Measurements from ENCODE around the gene TNFRSF19.

Gene TNFRSF19

DNA sequence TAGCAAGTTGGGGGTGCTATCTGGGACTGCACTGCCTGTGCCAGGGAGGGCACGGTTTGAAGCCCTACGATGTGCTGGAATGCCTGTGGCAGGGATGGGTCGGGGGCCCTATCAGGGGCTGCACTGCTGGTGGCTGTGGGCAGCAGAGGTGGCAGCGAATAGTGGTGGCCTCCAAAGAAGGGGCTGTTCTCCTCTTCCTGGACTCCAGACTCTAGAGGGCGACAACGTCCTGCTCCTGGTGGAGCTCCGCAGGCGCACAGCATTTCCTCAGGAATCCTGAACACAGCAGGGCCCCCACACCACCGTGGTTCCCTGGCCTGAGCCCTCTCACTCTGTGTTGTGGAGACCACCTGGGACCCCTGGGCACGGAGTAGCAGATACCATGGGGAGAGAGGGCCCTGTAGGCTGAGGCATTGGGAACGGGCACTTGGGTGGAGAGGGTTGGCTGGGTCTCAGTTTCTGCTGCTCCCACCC, 145.6 kb downstream of the TNFRSF19 start:
- DNase-seq (ENCODE audit: low spot score) = no peak

DNA sequence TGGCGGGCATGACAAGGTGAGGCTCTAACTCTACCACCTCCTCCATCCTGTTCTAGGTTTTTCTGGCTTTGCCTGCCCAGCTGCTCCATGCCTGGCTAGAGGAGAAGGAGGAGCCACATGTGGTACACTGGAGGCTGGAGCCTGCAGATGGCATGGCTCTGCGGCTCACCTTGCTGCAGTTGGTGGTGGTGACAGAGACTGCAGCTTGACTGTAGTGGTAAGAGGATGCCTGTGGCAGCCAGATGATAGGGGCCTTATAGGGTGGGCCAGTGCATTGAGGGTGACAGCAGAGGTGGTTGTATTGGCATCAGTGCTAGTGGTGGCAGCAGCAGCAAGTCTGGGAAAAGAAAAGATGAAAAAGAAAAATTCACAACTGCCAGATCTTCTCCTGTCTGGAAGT, 146.2 kb downstream of the TNFRSF19 start:
- no peak for DNase-seq (ENCODE audit: low spot score)

DNA sequence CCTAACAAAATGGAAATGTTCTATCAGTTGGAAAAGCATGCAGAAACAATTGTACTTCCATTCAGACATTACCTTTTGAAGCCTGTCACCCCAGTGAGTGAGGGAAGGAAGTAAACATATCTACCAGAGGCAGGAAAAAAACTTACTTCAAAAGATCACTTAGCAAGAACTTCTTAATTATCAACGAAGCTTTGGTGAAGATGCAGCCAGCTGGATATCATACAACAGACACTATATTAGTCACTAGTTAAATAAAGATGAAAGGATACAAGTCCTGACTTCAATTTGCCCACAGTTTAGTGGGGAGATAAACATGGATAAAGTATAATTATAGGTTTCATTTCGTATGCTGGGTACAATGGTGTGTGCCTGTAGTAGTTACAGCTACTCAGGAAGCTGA, 148.8 kb downstream of the TNFRSF19 start:
- no peak for DNase-seq (ENCODE audit: low spot score)

DNA sequence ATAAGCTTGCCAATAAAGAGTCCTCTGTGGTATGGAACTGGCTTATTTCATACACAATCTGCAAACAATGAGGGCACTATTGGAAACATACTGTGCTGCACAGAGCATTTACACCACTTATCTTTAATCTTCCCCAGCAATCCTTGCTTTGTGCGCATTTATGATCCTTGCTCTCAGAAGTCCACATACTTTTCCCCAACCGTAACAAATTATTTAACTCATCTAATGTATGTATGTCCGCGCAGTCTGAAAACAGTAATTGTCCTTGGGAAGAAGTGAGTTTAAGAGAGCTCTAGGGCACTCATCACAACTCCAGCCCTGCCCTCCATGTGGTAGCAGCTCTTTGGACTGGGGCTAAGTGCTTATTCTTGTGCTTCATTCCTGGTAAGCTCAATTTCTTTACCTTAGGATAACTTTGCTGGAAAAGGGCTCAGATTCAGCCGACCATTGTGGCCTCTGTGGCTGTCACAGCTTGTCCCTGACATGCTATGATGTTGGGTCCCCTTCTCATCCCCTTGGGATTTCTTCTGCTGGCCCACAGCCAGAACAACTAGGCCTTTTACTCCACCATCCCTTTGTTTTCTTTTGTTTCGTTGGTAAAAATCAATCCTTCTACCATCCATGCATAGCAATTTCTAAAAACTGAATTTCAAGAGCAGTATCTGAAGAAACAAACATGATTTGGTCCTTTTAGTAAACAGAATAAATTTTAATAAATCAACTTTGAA, 152.7 kb downstream of the TNFRSF19 start:
- no peak for DNase-seq (ENCODE audit: low spot score)

DNA sequence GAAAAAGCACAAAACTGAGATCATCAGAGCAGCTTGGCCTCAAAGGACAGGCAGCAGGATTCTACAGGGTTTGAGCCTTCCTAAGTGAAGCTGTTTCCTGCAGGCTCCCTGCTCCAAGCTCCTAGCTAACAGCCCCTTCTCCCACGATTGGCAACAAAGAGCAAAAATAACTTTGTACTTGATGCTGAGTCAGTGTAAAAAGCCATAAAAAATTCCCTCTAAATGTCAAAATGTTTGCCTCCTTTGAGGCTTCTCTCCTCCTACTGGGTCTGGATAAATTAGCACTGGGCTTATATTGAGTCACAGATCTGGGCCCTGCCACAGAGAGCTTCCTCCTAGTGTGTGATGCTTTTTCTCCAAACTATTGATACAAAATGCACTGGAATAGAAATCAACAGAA, 153.3 kb downstream of the TNFRSF19 start:
- peak; percentile 66 for DNase-seq (ENCODE audit: low spot score)

DNA sequence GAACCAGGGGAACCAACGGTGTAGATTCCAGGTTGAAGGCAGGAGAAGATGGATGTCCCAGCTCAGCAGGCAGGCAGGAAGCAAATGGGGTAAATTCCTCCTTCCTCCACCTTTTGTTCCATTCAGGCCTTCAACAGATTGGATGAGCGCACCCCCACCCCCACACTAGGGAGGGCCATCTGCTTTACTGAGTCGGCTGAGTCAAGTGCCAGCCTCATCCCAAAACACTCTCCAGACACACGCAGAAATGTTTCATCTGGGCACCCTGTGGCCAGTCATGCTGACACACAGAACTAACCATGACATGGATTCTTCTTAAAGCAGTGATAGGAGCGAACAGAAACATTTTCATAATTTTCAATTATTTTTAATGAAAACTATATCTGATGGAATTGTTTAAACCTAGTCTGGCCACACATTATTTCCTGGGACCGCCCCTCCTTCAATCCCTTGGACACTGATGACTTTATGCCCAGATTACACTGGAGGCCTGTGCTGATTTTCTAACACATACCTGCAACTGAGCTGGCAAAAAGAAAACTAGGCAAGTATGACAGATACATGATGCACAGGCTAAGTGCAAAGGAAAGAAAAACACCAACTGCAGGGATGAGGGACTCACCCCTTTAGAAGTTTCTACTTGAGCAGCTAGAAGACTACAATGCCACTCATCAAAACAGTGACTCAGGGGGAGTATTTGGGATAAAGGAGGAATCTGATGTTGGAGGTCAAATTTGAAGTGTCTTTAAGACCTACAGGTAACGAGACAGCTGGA, 154.2 kb downstream of the TNFRSF19 start:
- no peak for DNase-seq (ENCODE audit: low spot score)
